GM18873 (cell line): Measurements from ENCODE around the gene RASGRF1.

ENCODE experiments used
- ATAC-seq: cut with Tn5 transposase; IDR thresholded peaks from one replicate; pipeline ENCODE4 v1.9.1; 2021; ENCODE audit warnings: mild to moderate bottlenecking, moderate library complexity, moderate number of reproducible peaks; ENCODE audit not compliant: unreplicated experiment, low FRiP score

Gene RASGRF1

DNA sequence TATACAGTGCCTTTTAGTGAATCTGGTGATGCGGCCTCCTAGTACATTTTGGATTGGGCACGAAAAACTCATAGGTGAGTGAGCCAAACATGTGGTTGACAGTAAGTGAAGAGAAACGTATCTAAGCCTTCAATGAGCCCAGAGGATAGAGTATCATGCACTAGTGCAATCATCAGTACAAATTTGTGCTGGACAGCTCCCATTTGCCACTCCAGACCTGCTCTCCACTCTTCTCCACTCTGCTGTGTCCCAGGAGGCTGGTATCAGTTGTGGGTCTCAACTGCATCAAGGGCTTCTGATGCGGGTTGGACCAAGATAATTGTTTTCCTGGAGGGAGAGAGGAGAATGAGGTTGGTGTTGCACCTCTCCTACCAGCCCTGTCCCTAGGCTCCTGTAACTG, 9.1 kb upstream of the RASGRF1 start:
- ATAC-seq, result no peak

DNA sequence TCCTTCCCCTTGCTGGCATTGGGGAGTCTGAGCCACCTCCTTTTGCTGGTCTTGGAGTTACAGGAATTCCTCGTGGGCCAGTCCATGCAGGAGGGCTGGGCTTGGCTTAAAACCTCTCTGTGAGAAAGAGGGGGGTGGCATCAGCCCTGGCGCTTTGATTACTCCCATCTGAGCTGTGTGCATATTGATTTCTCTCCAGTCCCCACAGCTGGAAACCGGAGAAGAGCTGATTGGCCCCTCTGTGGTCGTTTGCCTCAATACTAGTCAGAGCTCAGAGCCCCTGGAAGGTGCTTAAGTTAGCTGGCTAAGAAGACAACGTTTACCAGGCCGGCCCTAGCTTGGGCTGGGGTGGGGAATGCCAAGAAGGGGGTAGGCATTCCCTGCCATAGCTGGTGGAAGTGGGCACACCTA, 4.0 kb upstream of the RASGRF1 start:
- no peak for ATAC-seq

DNA sequence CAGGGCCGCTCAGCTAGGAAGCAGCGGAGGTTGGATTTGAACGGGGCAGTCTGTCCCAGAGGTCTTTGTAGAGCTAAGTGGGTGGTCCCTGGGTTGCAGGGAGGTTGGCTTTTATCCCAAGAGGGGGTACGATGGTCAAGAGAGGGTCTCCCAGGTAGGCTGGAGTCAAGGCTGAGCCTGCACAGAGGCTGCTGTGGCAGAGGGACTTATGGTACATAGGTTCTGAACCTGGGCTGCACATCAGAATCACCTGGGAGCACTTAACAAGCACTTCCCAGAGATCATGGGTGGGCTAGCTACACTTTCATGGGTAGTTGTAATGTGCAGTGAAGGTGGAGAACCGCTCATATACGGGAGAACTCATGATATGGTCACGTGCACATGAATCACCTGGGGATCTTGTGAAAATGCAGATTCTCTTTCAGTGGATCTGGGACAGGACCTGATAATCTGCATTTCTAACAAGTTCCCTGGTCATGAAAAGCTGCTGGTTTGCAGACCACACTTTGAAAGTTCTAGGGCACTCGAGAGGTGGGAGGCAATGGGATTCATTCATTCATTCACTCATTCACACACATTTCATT, 2.9 kb upstream of the RASGRF1 start:
- ATAC-seq, result no peak

- no peak for ATAC-seq
These were observed 1.8 kb upstream of the RASGRF1 start for GRCh38 chr15:79092382-79092781.

DNA sequence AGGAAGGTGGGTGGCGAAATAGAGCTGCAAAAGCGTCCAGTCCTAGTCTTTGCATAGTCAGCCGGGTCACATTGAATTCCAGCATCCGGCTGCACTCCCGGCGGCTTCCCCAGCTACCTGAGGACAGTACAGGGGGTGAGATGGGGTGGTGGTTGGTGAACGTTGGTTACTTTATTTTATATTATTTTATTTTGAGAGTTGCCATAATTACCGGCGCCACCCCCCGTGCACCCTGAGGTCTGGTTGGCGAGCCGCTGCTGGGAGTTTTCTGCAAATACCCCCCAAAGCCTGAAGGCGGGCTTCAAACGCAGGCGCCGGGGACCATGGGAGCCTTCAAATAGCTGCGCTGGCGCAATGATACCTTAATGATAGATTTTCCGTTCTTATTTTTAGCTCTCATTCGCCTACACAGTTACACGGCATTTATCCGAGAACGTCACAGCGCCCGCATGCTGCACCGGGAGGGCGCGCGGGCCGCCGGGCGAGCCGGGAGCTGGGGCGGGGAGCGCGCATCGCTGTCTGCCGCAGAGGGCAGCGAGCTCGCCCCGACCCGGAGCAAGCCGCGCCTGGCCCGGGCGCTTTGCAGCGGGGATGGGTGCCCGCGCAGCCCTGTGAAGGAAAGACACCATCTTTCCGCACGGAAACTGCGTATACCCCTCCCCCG, 756 bp upstream of the RASGRF1 start:
- no peak for ATAC-seq

- ATAC-seq, result no peak
These were observed 592 bp downstream of the RASGRF1 start for GRCh38 chr15:79089890-79090486.

DNA sequence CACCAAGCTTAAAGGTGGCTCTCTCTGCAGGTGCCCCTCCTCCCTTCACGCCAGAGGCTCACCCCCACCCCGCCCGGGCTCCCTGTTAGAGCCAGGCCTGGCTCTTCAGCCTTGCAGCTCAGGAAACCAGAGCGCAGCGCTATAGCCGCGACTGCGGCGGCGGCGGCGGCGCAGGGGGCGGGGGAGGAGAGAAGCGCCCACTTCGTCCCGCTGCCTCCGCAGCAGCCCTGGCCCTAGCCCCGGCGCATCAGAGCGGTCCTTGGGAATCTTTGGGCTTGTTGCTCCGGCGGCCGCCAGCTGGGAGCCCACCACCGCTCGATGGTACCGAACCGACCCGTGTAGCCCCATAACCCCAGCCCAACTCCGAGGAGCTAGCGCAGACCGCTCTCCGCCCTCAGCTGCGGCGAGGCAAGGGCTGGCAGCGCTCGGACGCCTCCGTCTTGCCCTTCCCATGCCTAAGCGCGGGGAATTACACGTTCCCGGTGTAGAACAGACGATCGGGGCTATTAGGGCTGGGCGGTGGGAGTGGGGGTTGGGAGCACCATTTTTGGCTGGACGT, 1.2 kb downstream of the RASGRF1 start:
- no peak for ATAC-seq

- ATAC-seq, result no peak
These were observed 2.0 kb downstream of the RASGRF1 start for GRCh38 chr15:79088426-79089205.

DNA sequence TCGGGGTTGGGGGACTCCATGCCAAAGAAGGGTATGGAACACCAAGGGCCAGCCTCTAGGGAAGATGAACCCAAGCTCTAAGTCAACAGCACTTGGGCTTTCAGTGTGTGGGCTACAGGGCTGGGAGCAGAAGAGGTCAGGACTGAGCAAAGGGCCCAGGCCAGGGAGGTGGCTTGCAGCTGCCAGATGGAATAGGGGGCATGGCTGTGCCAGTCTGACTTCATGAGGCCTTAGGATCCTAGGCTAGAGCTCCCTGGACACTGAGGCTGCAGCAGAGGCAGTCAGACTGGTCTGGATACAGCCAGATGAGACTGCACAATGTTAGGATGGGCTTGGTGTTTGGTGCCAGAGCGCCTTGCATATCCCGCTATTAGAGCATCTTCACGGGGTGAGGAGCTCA, 3.8 kb downstream of the RASGRF1 start:
- no peak for ATAC-seq

GRCh38 chr15:79084308-79084968, 6.1 kb downstream of the RASGRF1 start:
- ATAC-seq, result no peak

GRCh38 chr15:79083154-79083553, 7.4 kb downstream of the RASGRF1 start:
- no peak for ATAC-seq

GRCh38 chr15:79082363-79083070, 8.1 kb downstream of the RASGRF1 start:
- ATAC-seq, result no peak

- ATAC-seq, result no peak
These were observed 11.7 kb downstream of the RASGRF1 start for GRCh38 chr15:79078763-79079410.

GRCh38 chr15:79078003-79078402, 12.6 kb downstream of the RASGRF1 start:
- ATAC-seq, result no peak

GRCh38 chr15:79076661-79077060, 13.9 kb downstream of the RASGRF1 start:
- ATAC-seq, result no peak

DNA sequence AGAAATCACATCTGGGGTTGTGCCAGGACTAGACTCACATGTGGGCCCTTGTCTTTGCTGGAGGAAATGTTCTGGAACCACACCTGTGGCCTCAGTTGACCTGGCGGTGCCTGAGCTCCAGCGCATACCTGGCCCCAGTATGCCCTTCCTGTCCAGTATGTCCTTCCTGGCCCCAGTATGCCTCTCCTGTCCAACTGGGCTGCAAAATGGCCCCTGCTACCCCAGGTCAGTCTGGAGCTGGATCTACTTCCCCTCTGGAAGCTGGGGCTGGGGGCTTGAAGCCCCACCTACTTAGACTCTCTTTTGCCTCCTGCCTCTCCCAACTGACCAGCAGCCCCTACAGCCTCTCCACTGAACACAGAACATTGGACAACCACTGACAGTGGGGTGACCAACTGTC, 15.3 kb downstream of the RASGRF1 start:
- no peak for ATAC-seq

DNA sequence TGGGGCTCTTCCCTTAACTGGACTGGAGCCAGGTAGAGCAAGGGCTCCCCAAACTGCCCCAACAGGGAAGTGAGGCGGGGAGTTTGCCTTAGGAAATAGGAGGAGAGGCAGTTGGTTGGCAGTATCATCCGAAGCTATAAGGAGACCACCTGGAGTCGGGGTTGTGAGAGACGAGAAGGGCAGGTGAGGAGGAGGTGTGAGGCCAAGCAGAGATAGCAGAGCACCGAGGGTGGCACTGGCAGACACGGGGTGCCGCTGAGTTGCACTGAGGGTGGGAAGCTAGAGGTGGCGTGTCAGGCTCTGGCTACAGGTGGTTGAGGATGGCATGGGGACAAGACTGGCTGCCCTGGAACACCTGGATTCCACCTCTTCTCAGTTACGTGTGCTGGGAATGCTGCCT, 17.2 kb downstream of the RASGRF1 start:
- no peak for ATAC-seq

DNA sequence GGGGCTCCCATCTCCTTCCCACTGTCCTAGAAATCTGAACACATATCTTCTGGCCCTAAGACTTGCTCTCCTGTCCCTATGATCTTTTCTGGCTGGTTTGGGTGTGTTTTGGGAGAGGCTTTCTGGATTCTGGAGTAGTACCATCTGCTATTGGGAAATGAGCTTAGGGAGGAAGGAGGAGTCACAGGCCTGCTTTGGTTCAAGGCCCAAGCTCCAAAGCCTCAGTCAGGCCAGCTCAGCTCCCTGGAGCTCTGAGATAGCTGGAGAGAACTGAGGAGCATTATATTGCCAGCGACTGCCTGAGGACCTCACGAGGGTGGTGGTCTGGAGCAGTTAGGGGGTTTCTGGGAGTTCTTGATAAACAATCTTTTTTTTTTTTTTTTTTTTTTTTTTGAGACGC, 18.7 kb downstream of the RASGRF1 start:
- ATAC-seq, result no peak

- no peak for ATAC-seq
These were observed 21.8 kb downstream of the RASGRF1 start for GRCh38 chr15:79068790-79069189.
